ENCODE data around the gene RGS11.

GRCh38 chr16:278863-279366 is 3.2 kb upstream of the RGS11 start:
- TF ChIP-seq EZH2phosphoT487 (IDR thresholded peaks at IDR 0.05; ENCODE audit: insufficient read depth, low read depth) (no peak), EZH2 (IDR thresholded peaks at IDR 0.05; ENCODE audit: insufficient read depth, poor library complexity, severe bottlenecking) (no peak)
